Activated CD8-positive, alpha-beta T cell treated with anti-CD3 and anti-CD28 coated beads for 36 hours (primary cell): ENCODE measurements around the gene PRG3. TPM values are rescaled to one million over a fixed set of nuclear protein-coding genes. Genes with fewer than 3 reads are reported as not detected.

Experiments
- ATAC-seq: fragments of 200-7000 bp; cut with Tn5 transposase; one replicate; pipeline ENCODE4 v1.10.0; 2021; ENCODE audit warnings: mild to moderate bottlenecking, moderate library complexity
- CTCF ChIA-PET: fragments of 350-600 bp; sonication (Branson Sonifier 250); formaldehyde crosslinking; loops from one replicate; lab custom pipeline; 2021; ENCODE audit warnings: antibody characterized with exemption; lab: Charles Lee
- POLR2A ChIA-PET: fragments of 350-600 bp; sonication (Branson Sonifier 250); formaldehyde crosslinking; loops from one replicate; lab custom pipeline; 2021; ENCODE audit warnings: antibody characterized with exemption; lab: Charles Lee
- DNase-seq: peaks from one replicate; pipeline ENCODE4 v3.0.0-alpha.2; 2020
- H3K27ac Mint-ChIP-seq: one replicate; pipeline ENCODE4 v1.8.0; 2021; ENCODE audit warnings: mild to moderate bottlenecking, mixed read lengths
- H3K27me3 Mint-ChIP-seq: one replicate; pipeline ENCODE4 v1.8.0; 2021; ENCODE audit warnings: mixed read lengths
- H3K36me3 Mint-ChIP-seq: one replicate; pipeline ENCODE4 v1.8.0; 2021; ENCODE audit warnings: low read depth, mixed read lengths
- H3K4me1 Mint-ChIP-seq: one replicate; pipeline ENCODE4 v1.8.0; 2021; ENCODE audit warnings: low read depth, mixed read lengths
- H3K4me3 Mint-ChIP-seq: one replicate; pipeline ENCODE4 v1.8.0; 2021; ENCODE audit warnings: mild to moderate bottlenecking, moderate library complexity, mixed read lengths
- H3K9me3 Mint-ChIP-seq: one replicate; pipeline ENCODE4 v1.8.0; 2021; ENCODE audit warnings: mixed read lengths
- intact Hi-C: fragments of 100-400 bp; cut with micrococcal nuclease; formaldehyde crosslinking; loops from one replicate; pipeline ENCODE4 v1.10.0; 2022
- total RNA-seq, 2 experiments: library from RNA; stranded (reverse); gene quantifications; one replicate each; pipeline ENCODE4 v1.2.3, GENCODE V29; 2021
- TF ChIP-seq, protein P1 (sequence below): fragments of 200-600 bp; IDR thresholded peaks from one replicate; pipeline ENCODE4 v1.8.0; 2022; ENCODE audit warnings: antibody characterized with exemption, mild to moderate bottlenecking

PRG3 gene, protein sequence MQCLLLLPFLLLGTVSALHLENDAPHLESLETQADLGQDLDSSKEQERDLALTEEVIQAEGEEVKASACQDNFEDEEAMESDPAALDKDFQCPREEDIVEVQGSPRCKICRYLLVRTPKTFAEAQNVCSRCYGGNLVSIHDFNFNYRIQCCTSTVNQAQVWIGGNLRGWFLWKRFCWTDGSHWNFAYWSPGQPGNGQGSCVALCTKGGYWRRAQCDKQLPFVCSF
- not detected for total RNA-seq

DNA sequence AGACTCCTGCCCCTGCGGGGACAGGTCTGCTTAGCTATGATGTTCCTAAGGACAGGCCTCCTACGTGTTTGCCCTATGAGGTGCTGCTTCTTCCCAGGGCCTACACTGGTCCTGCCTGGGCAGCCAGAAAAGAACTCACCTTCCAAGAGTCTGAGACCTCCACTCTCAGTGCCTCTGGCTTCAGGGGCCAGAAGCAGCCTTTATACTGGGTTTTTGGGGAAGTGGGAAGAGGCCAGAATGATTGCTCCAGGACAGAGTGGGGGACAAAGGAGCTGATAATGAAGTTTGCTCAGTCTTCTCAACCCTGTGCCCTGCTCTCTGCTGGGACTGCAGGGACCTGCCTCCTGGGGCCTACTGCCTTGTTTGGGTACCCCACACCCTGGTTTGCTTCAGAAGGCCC lies at the start of gene PRG3:
Gene PRG3, minus strand, starts transcription at position 176 of the 400 bp plus-strand sequence. CDS start 442 bp downstream, outside the sequence.
- no peak within 1 kb of the TSS for H3K27ac Mint-ChIP-seq
- H3K9me3 Mint-ChIP-seq: no peaks in the 10 kb centered on the region
- H3K36me3 Mint-ChIP-seq: no peaks in the 10 kb centered on the region
- no peaks in the 10 kb centered on the region for H3K4me1 Mint-ChIP-seq
- CTCF ChIA-PET: interaction anchor here (1.0 to 1.6 kb wide), 3 partner anchors 28 to 41 kb away, joined by 3 to 4 read pairs (median 3); no protein-coding TSS in a partner anchor
- POLR2A ChIA-PET: interaction anchor here (1.1 to 1.6 kb wide), 2 partner anchors 19 to 22 kb away, joined by 3 to 5 read pairs; no protein-coding TSS in a partner anchor
- peaks cover 18% of the 10 kb centered on the region for H3K27me3 Mint-ChIP-seq
- ATAC-seq (no peak), DNase-seq (no peak)
- TF ChIP-seq, protein P1, sequence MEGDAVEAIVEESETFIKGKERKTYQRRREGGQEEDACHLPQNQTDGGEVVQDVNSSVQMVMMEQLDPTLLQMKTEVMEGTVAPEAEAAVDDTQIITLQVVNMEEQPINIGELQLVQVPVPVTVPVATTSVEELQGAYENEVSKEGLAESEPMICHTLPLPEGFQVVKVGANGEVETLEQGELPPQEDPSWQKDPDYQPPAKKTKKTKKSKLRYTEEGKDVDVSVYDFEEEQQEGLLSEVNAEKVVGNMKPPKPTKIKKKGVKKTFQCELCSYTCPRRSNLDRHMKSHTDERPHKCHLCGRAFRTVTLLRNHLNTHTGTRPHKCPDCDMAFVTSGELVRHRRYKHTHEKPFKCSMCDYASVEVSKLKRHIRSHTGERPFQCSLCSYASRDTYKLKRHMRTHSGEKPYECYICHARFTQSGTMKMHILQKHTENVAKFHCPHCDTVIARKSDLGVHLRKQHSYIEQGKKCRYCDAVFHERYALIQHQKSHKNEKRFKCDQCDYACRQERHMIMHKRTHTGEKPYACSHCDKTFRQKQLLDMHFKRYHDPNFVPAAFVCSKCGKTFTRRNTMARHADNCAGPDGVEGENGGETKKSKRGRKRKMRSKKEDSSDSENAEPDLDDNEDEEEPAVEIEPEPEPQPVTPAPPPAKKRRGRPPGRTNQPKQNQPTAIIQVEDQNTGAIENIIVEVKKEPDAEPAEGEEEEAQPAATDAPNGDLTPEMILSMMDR: no peak
- no peak within 1 kb of the TSS for H3K4me3 Mint-ChIP-seq
- intact Hi-C loops: no loop called here

DNA sequence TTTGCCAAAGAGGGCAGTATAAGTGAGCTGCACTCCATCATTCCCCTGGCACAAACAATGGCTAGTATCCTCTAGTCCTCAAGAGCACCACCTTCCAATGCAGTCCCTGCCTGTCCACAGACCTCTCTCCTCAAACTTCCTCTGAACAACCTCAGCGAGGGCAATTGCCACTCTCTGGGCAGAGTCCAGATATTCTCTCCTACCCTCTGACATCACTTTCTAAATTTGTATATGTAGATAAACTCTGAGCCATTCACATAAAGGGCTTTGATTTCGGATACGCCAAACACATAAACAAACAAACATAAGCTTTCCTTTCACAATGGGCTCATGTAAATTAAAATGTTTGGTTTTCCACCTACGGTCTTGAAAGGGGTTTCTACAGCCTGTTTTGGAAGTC lies 49.0 kb upstream of the PRG3 start:
- no peak for ATAC-seq
- H3K27ac Mint-ChIP-seq: no peak overlapping the region
- H3K27me3 Mint-ChIP-seq: no peaks in the 10 kb centered on the region
- no peak for DNase-seq
- ChIA-PET POLR2A (interaction anchor here (1.4 kb wide), 1 partner anchor 63 kb away, joined by 3 read pairs; no protein-coding TSS in a partner anchor), CTCF (interaction anchor here (1.1 to 7.1 kb wide), 4 partner anchors 21 to 97 kb away, joined by 3 to 84 read pairs (median 7); no protein-coding TSS in a partner anchor)
- intact Hi-C loops: no loop called here
- H3K4me1 Mint-ChIP-seq: peaks cover 17% of the 10 kb centered on the region
- no peaks in the 10 kb centered on the region for H3K9me3 Mint-ChIP-seq
- TF ChIP-seq, protein P1: no peak
- no peak overlapping the region for H3K4me3 Mint-ChIP-seq
- H3K36me3 Mint-ChIP-seq: peaks cover 23% of the 10 kb centered on the region

DNA sequence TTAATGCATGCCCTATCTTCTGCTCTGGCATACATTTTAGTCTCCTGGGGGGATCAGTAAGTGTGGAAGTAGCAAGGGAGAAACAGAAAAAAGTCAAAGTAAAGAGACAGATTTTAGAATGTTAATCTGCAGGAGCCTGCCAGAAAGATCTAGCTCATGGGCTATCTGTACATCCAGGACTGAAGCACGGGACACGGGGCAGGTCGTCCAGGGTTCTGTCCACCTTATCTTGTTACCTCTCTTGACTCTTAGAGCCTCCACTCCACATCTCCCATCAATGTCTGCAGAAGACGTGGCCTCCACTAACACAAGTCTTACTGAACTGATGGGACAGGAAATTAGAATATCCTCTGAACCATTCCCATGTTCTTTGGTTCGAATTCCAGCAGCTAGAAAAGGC lies 47.7 kb upstream of the PRG3 start:
- TF ChIP-seq, protein P1: no peak
- H3K27ac Mint-ChIP-seq: no peak overlapping the region
- H3K9me3 Mint-ChIP-seq: no peaks in the 10 kb centered on the region
- no peaks in the 10 kb centered on the region for H3K27me3 Mint-ChIP-seq
- H3K4me1 Mint-ChIP-seq: peaks cover 27% of the 10 kb centered on the region
- peaks cover 36% of the 10 kb centered on the region for H3K36me3 Mint-ChIP-seq
- H3K4me3 Mint-ChIP-seq: no peak overlapping the region
- POLR2A ChIA-PET: interaction anchor here (1.4 to 15.1 kb wide), 3 partner anchors 11 to 28 kb away, joined by 4 to 264 read pairs (median 5); no protein-coding TSS in a partner anchor
- intact Hi-C loops: no loop called here
- DNase-seq (no peak), ATAC-seq (no peak)
- CTCF ChIA-PET: interaction anchor here (0.9 to 7.1 kb wide), 4 partner anchors 27 to 98 kb away, joined by 3 to 84 read pairs (median 11); no protein-coding TSS in a partner anchor

DNA sequence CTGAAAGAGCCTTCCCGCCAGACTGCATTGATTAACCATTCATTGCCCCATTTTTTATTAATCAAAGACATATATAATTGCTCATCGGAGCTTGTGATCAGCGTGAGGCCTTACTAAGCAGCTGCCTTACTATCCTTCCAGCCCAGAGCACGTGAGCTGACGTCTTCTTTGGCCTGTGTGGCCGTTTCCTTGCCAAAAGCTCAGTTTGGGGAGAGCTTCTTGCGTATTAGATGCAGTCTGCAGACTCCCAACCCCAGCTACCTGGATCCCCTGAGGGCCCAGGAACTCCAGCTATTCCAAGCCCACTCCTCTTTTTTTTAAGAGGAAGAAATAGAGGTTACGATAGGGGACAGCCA lies 46.8 kb upstream of the PRG3 start:
- CTCF ChIA-PET: interaction anchor here (0.9 to 7.1 kb wide), 6 partner anchors 9 to 99 kb away, joined by 3 to 84 read pairs (median 6); no protein-coding TSS in a partner anchor
- ATAC-seq (no peak), DNase-seq (no peak)
- H3K27ac Mint-ChIP-seq: peak overlapping the region; percentile 95
- TF ChIP-seq, protein P1: no peak
- H3K9me3 Mint-ChIP-seq: no peaks in the 10 kb centered on the region
- H3K27me3 Mint-ChIP-seq: no peaks in the 10 kb centered on the region
- intact Hi-C loops: no loop called here
- peak overlapping the region; percentile 92 for H3K4me3 Mint-ChIP-seq
- H3K4me1 Mint-ChIP-seq: peaks cover 31% of the 10 kb centered on the region
- H3K36me3 Mint-ChIP-seq: peaks cover 45% of the 10 kb centered on the region
- POLR2A ChIA-PET: interaction anchor here (0.6 to 15.1 kb wide), 9 partner anchors 9 to 101 kb away, joined by 3 to 264 read pairs (median 3); partner anchors contain the start of gene RTN4RL2
